ENCODE measurements around the gene BMPR1B. TPM values are rescaled to one million over a fixed set of nuclear protein-coding genes. Genes with fewer than 3 reads are reported as not detected.

BMPR1B gene
- total RNA-seq, 1 experiment from 2014 or later = 0.62 TPM

DNA sequence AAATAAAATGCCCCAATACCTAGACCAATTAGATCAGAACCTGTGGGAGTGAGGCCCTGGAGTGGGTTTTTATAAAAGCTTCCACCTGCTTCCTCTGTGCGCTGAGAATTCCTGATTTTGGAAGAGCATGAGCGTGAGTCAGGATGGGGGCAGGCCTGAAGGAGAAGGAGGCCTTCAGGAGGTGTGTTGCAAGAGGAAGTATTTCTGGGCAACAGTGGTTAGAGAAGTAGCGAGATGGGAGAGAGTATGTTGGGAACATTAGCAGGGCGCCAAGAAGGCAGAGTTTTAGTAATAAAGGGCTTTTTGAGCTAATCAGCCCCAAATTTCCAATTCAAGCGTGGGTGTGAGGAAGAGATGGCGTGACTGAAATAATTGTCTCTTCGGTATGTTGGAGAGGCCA, 441.2 kb downstream of the BMPR1B start:
- CTCF ChIA-PET = no interaction called here
- no TSS peak for BruUV-seq (replicated peaks)

DNA sequence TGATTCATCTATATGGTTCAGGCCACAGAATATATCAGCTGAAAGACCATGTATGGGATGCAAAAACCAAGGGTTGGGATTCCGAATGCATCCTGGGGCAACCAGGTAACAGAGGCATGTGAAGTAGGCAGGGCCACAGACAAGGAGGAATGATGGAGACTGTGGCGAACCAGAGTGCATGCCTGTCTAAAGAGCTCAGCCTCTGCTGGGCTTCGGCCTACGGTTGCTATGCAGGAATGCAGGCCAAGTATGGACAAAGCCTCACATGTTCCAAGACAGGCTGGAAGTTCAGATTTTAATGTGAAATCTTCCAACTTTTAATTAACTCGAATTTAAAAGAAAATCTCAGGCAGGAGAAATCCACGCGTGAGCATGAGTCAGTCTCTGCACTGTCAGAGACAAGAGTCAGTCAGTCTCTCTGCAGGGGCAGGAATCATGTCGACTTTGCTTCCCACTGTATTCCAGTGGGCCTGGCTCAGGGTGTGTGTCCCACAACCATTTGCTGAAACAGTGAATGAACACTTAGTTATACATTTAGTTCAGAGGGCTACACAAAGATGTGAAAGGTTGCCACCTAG, 446.6 kb downstream of the BMPR1B start:
- TF ChIP-seq TCF7L2 (IDR thresholded peaks at IDR 0.05; ENCODE audit: low read depth, low read length) (no peak), POLR2AphosphoS5 (IDR thresholded peaks at IDR 0.05; ENCODE audit: low read depth, low read length) (no peak), REST (IDR thresholded peaks at IDR 0.05; ENCODE audit: insufficient read depth in 1 of 2, low read depth in 2 of 2, low read length in 1 of 2) (no peak), SIN3A (IDR thresholded peaks at IDR 0.05; ENCODE audit: borderline replicate concordance, insufficient read depth, low read depth, low read length) (no peak)
- Histone ChIP-seq H3K36me3 (ENCODE audit: control insufficient read depth, insufficient read depth, low read length) (no peaks in the 10 kb centered on the region), H3K9me3 (ENCODE audit: control insufficient read depth, insufficient read depth, low read depth, low read length) (no peaks in the 10 kb centered on the region), H3K4me1 (ENCODE audit: control insufficient read depth, insufficient read depth, low read length) (no peaks in the 10 kb centered on the region), H3K27ac (ENCODE audit: low read length) (no peak overlapping the region), H3K4me3 (ENCODE audit: low read depth in 2 of 2, low read length in 2 of 2) (no peak overlapping the region), H3K27me3 (ENCODE audit: control insufficient read depth, insufficient read depth, low read length) (no peaks in the 10 kb centered on the region)
- ChIA-PET POLR2A (no interaction called here), CTCF (no interaction called here)
- ATAC-seq (no peak), DNase-seq (ENCODE audit: low read depth, low spot score) (no peak)
- no TSS peak for BruUV-seq (replicated peaks)
- intact Hi-C loops (cut with micrococcal nuclease; ENCODE audit: unreplicated experiment) = no loop called here
- in situ Hi-C loops (cut with HindIII; ENCODE audit: low pct_unique_long_range_greater_than_20kb, low sequenced_read_pairs) = no loop called here

More for the DNA sequence above, 441.2 kb downstream of the BMPR1B start:
- POLR2A ChIA-PET = no interaction called here
- Histone ChIP-seq H3K27ac (ENCODE audit: low read length) (no peak overlapping the region), H3K4me1 (ENCODE audit: control insufficient read depth, insufficient read depth, low read length) (no peaks in the 10 kb centered on the region), H3K27me3 (ENCODE audit: control insufficient read depth, insufficient read depth, low read length) (no peaks in the 10 kb centered on the region), H3K4me3 (ENCODE audit: low read depth in 2 of 2, low read length in 2 of 2) (no peak overlapping the region), H3K9me3 (ENCODE audit: control insufficient read depth, insufficient read depth, low read depth, low read length) (no peaks in the 10 kb centered on the region), H3K36me3 (ENCODE audit: control insufficient read depth, insufficient read depth, low read length) (no peaks in the 10 kb centered on the region)
- intact Hi-C loops (cut with micrococcal nuclease; ENCODE audit: unreplicated experiment) (no loop called here), in situ Hi-C loops (cut with HindIII; ENCODE audit: low pct_unique_long_range_greater_than_20kb, low sequenced_read_pairs) (no loop called here)
- TF ChIP-seq POLR2AphosphoS5 (IDR thresholded peaks at IDR 0.05; ENCODE audit: low read depth, low read length) (no peak), CTCF (IDR thresholded peaks at IDR 0.05) (no peak), SIN3A (IDR thresholded peaks at IDR 0.05; ENCODE audit: borderline replicate concordance, insufficient read depth, low read depth, low read length) (no peak), REST (IDR thresholded peaks at IDR 0.05; ENCODE audit: insufficient read depth in 1 of 2, low read depth in 2 of 2, low read length in 1 of 2) (no peak)
- DNase-seq (ENCODE audit: low read depth, low spot score) (no peak), ATAC-seq (no peak)
